Neuron (in vitro differentiated cells): ENCODE measurements around the gene CALD1.

Experiments used
- H2AFZ ChIP-seq: one replicate; pipeline ENCODE4 v1.6.1; 2013; ENCODE audit warnings: low read depth, mild to moderate bottlenecking, inconsistent platforms, low read length, moderate library complexity
- H3K27me3 ChIP-seq: one replicate; pipeline ENCODE4 v1.6.1; 2013; ENCODE audit warnings: low read length; ENCODE audit not compliant: insufficient read depth
- H3K36me3 ChIP-seq: one replicate; pipeline ENCODE4 v1.6.1; 2013; ENCODE audit warnings: low read length; ENCODE audit not compliant: insufficient read depth
- H3K4me1 ChIP-seq: one replicate; pipeline ENCODE4 v1.6.1; 2013; ENCODE audit warnings: low read length; ENCODE audit not compliant: insufficient read depth
- H3K4me3 ChIP-seq: 2 replicates; pipeline ENCODE4 v1.5.1; 2013; ENCODE audit warnings: mild to moderate bottlenecking, low read length, moderate library complexity
- H3K9me3 ChIP-seq: one replicate; pipeline ENCODE4 v1.6.1; 2013; ENCODE audit warnings: low read length

Gene CALD1

GRCh38 chr7:134804854-134805253 lies 25.4 kb downstream of the CALD1 start:
- Histone ChIP-seq H3K4me1 (no peaks in the 10 kb centered on the region), H2AFZ (no peak overlapping the region), H3K9me3 (no peaks in the 10 kb centered on the region), H3K27me3 (no peaks in the 10 kb centered on the region), H3K4me3 (no peak overlapping the region), H3K36me3 (no peaks in the 10 kb centered on the region)

GRCh38 chr7:134806197-134806596 lies 26.8 kb downstream of the CALD1 start:
- Histone ChIP-seq H3K9me3 (no peaks in the 10 kb centered on the region), H2AFZ (no peak overlapping the region), H3K36me3 (no peaks in the 10 kb centered on the region), H3K4me3 (no peak overlapping the region), H3K27me3 (no peaks in the 10 kb centered on the region), H3K4me1 (no peaks in the 10 kb centered on the region)

GRCh38 chr7:134809616-134810015 lies 30.2 kb downstream of the CALD1 start:
- Histone ChIP-seq H3K4me3 (no peak overlapping the region), H3K4me1 (no peaks in the 10 kb centered on the region), H2AFZ (no peak overlapping the region), H3K9me3 (no peaks in the 10 kb centered on the region), H3K27me3 (no peaks in the 10 kb centered on the region), H3K36me3 (no peaks in the 10 kb centered on the region)

GRCh38 chr7:134811765-134812164 lies 32.3 kb downstream of the CALD1 start:
- Histone ChIP-seq H3K9me3 (no peaks in the 10 kb centered on the region), H3K27me3 (no peaks in the 10 kb centered on the region), H3K36me3 (no peaks in the 10 kb centered on the region), H3K4me3 (no peak overlapping the region), H3K4me1 (no peaks in the 10 kb centered on the region), H2AFZ (no peak overlapping the region)

- Histone ChIP-seq H2AFZ (no peak overlapping the region), H3K36me3 (no peaks in the 10 kb centered on the region), H3K4me3 (no peak overlapping the region), H3K4me1 (no peaks in the 10 kb centered on the region), H3K9me3 (no peaks in the 10 kb centered on the region), H3K27me3 (no peaks in the 10 kb centered on the region)
Observed at GRCh38 chr7:134813663-134814396, 34.4 kb downstream of the CALD1 start.

GRCh38 chr7:134814730-134815364 lies 35.4 kb downstream of the CALD1 start:
- Histone ChIP-seq H3K9me3 (no peaks in the 10 kb centered on the region), H3K27me3 (no peaks in the 10 kb centered on the region), H3K36me3 (no peaks in the 10 kb centered on the region), H3K4me3 (no peak overlapping the region), H3K4me1 (no peaks in the 10 kb centered on the region), H2AFZ (no peak overlapping the region)

GRCh38 chr7:134818613-134819345 lies 39.3 kb downstream of the CALD1 start:
- H3K4me3 ChIP-seq: no peak overlapping the region
- H3K27me3 ChIP-seq: no peaks in the 10 kb centered on the region
- H2AFZ ChIP-seq: no peak overlapping the region
- H3K9me3 ChIP-seq: no peaks in the 10 kb centered on the region
- H3K36me3 ChIP-seq: no peaks in the 10 kb centered on the region
- no peaks in the 10 kb centered on the region for H3K4me1 ChIP-seq

GRCh38 chr7:134819401-134819800 lies 40.0 kb downstream of the CALD1 start:
- no peaks in the 10 kb centered on the region for H3K27me3 ChIP-seq
- no peaks in the 10 kb centered on the region for H3K4me1 ChIP-seq

GRCh38 chr7:134820295-134820694 lies 40.9 kb downstream of the CALD1 start:
- no peak overlapping the region for H2AFZ ChIP-seq
- no peaks in the 10 kb centered on the region for H3K36me3 ChIP-seq
- no peaks in the 10 kb centered on the region for H3K9me3 ChIP-seq
- no peaks in the 10 kb centered on the region for H3K4me1 ChIP-seq
- no peaks in the 10 kb centered on the region for H3K27me3 ChIP-seq
- no peak overlapping the region for H3K4me3 ChIP-seq

More at GRCh38 chr7:134819401-134819800, 40.0 kb downstream of the CALD1 start:
- Histone ChIP-seq H3K36me3 (no peaks in the 10 kb centered on the region), H3K9me3 (no peaks in the 10 kb centered on the region), H2AFZ (no peak overlapping the region), H3K4me3 (no peak overlapping the region)

- Histone ChIP-seq H3K4me3 (no peak overlapping the region), H3K36me3 (no peaks in the 10 kb centered on the region), H3K27me3 (no peaks in the 10 kb centered on the region), H2AFZ (no peak overlapping the region), H3K4me1 (no peaks in the 10 kb centered on the region), H3K9me3 (no peaks in the 10 kb centered on the region)
Observed at GRCh38 chr7:134820778-134821177, 41.3 kb downstream of the CALD1 start.

- Histone ChIP-seq H3K27me3 (no peaks in the 10 kb centered on the region), H3K4me1 (no peaks in the 10 kb centered on the region), H3K36me3 (no peaks in the 10 kb centered on the region), H3K9me3 (no peaks in the 10 kb centered on the region), H3K4me3 (no peak overlapping the region), H2AFZ (no peak overlapping the region)
Observed at GRCh38 chr7:134823400-134823799, 44.0 kb downstream of the CALD1 start.

- no peak overlapping the region for H2AFZ ChIP-seq
- H3K36me3 ChIP-seq: no peaks in the 10 kb centered on the region
- no peak overlapping the region for H3K4me3 ChIP-seq
- no peaks in the 10 kb centered on the region for H3K27me3 ChIP-seq
- no peaks in the 10 kb centered on the region for H3K9me3 ChIP-seq
- no peaks in the 10 kb centered on the region for H3K4me1 ChIP-seq
Observed at GRCh38 chr7:134825666-134826065, 46.2 kb downstream of the CALD1 start.

- no peaks in the 10 kb centered on the region for H3K4me1 ChIP-seq
Observed at GRCh38 chr7:134826105-134826504, 46.7 kb downstream of the CALD1 start.

More at GRCh38 chr7:134826105-134826504, 46.7 kb downstream of the CALD1 start:
- no peaks in the 10 kb centered on the region for H3K36me3 ChIP-seq
- H2AFZ ChIP-seq: no peak overlapping the region
- H3K9me3 ChIP-seq: no peaks in the 10 kb centered on the region
- no peaks in the 10 kb centered on the region for H3K27me3 ChIP-seq
- no peak overlapping the region for H3K4me3 ChIP-seq
